GM12892 (cell line): Measurements from ENCODE around the gene FTCDNL1.

ENCODE experiments used
- POLR2A ChIP-seq: IDR thresholded peaks from 2 replicates; pipeline ENCODE4 v1.6.1; 2011; ENCODE audit warnings: low read depth, low read length, control low read depth
- POLR2AphosphoS5 ChIP-seq: IDR thresholded peaks from 2 replicates; pipeline ENCODE4 v1.6.1; 2011; ENCODE audit warnings: low read depth, low read length, control low read depth
- TAF1 ChIP-seq: IDR thresholded peaks from 2 replicates; pipeline ENCODE4 v1.6.1; 2011; ENCODE audit warnings: low read depth, mild to moderate bottlenecking, control low read depth, low read length, borderline replicate concordance

DNA sequence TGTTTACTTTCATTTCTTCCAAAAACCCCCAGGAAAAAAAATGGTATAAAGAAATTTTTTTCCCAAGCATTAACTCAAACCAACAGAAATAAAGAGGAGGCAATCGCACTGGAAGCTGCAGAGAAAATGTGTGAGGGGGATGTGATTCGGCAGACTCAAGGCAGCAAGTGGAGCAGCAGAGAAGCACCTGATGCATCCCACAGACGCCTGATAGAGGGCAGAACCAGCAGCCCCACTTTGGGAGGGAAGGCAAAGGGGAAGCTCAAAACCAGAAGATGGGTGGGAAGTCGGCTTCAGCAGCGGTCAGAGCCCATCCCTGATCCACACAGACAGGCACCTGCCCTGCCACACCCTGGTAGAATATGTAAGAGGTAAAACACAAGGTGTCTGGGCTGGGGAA is 12.6 kb downstream of the FTCDNL1 start:
- TF ChIP-seq POLR2AphosphoS5 (no peak), POLR2A (no peak), TAF1 (no peak)
